HG02884 (cell line): ENCODE data around the gene KIAA1549.

Experiments
- ATAC-seq: cut with Tn5 transposase; IDR thresholded peaks from one replicate; pipeline ENCODE4 v1.9.1; 2021; ENCODE audit warnings: mild to moderate bottlenecking, moderate library complexity; ENCODE audit not compliant: unreplicated experiment

KIAA1549 gene

DNA sequence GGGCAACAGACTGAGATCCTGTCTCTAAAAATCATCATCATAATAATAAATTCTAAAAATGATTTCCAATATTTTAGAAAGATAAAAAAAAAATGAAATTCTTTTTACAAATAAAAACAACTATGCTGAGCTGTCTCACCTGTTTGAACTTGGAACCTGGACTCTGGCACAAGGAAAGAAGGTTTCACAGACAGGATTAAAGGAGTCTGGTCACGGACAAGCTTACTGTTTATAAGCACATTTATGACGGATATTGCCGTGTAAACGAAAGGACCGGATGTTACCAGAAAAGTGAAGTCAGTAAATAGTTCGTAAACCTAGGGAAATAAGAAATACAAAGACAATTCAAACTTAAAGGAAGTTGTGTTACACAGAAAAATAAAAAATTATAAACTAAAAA lies 70.2 kb downstream of the KIAA1549 start:
- ATAC-seq: no peak

DNA sequence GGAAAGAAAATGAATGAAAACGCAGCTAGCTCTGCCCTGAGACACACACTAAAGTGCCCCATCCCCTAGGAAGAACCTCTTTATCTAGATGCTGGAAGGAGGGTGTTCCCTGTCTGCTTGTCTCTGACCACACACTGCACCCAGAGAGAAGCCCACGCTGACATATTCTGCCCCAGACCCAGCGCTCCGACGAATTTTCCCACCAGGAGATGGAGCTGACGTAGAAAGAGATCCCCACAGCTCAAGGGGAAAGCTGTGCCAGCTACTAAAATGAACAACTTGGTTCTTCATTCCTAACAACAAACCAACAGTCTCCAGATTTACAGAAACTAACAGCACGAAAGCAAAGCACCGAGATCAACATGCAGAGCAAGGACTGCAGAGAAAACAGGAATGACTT lies 73.3 kb downstream of the KIAA1549 start:
- ATAC-seq: no peak

DNA sequence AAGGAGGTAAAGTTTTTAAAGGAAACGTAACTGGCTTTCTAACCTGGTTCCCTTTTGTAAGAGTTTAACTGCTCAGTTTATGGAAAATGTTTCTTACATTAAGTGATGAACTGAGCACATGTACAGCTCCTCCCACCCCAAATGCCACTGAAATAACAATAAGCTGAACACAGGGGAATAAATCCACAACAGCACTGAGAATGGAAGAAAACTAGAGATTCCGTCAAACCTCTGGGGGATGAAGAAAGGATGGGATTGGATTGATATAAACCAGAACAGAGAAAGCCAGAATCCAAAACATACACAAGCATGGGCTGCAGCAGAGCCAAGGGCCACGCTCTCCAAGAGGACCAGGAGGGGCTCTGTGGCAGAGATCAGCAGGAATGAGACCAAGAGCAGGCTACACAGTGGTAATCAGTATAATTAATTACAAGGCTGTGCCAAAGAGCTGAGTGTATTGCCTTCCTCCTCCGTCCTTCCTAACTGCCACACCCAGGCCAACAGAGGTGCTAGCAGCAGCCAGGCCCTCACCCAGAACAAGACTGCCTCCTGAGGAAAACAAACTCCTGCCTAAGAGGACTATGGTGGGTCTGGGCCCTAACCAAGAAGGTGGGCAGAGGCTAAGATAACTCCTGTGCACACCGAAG lies 73.9 kb downstream of the KIAA1549 start:
- ATAC-seq: no peak

DNA sequence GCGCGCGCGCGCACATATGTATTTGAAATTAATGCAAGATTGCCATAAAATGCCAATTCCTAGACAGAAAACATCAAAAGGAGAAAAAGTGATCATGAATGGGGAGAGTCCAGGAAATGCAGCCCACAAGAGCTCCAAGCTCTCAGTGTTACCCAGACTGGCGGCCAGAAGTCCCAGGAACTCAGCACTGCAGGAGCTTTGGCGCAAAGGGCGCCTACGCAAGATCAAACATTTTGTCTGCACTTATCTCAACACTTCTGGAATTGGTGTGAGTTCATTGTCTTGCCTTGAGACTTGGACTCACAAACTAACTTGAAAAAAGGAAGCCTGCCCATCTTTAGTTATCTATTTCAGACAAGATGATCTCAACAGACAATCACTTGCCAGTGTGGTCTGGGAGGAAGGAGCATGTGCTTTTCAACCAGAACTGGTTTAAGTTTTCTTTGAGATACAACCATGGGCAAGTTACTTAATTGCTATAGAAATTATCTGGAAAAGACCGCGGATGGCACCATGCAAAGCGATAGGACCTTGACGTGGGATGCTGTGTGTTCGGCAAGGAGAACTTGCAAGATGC lies 77.2 kb downstream of the KIAA1549 start:
- ATAC-seq: no peak

DNA sequence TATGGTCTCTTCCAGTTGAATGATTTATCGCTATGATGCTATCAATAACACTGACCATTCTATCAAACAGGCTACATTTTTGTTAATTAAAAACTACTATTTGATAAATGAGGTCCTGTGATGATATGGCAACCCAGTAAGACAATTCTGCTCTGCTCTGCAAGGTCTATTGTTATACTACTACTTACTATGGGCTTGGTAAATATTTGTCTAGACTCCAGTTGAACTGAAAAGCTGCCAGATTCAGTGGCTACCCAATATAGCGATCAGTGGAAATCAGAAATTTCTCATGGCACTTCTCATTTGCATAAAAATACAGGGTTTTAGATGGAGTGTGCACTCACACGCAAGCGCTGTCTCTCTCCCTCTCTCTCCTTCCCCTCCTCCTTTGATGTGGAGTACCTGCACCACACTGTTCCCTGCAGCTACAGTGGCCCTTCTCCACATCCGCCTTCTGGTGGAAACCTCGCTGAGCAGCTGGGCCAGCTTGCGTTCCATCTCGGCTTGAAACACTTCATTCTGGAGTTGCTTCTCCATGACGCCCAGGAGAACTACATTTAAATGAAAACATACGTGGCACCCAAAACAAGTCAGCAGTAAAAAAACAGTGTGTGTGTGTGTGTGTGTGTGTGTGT lies 77.9 kb downstream of the KIAA1549 start:
- ATAC-seq: no peak

GRCh38 chr7:138902161-138902560 lies 79.0 kb downstream of the KIAA1549 start:
- ATAC-seq: no peak

GRCh38 chr7:138900035-138900828 lies 81.0 kb downstream of the KIAA1549 start:
- no peak for ATAC-seq

DNA sequence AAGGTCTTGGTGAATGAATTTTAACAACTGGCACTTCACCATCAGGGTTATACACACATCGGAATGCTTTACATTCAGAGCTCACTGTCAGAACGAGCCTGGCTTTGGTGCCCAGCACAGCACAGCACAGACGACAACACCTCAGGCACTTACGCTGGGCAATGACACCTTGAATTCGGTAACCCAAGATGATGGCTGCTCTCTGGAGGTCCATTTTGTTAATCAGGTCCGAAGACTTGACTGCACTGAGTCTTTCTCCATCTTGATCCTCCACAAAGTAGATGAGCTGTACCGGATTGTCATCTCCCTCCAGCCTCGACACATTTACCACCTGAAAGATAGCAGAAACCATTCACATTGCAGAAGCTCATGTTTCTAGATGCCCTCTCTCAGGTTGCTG lies 82.4 kb downstream of the KIAA1549 start:
- ATAC-seq: no peak

DNA sequence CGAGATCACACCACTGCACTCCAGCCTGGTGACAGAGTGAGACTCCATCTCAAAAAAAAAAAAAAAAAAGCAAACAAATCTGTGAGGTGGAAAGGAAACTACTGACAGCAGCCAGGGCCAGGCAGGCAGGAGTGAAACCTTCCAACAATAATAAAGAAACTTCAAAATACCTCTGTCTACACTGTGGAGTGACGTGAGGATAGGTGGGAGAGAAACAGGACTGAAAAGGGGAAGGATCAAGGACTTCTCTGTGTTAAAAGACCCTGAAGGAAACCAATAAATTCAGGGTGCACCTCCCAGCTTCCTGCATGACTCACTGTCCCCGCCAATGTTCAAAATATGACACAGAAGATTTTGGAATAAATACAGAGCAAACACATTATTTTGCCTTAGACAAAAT lies 82.9 kb downstream of the KIAA1549 start:
- ATAC-seq: no peak

- no peak for ATAC-seq
These were observed 85.5 kb downstream of the KIAA1549 start for GRCh38 chr7:138895679-138896078.

- ATAC-seq: no peak
These were observed 87.9 kb downstream of the KIAA1549 start for GRCh38 chr7:138893258-138893657.

DNA sequence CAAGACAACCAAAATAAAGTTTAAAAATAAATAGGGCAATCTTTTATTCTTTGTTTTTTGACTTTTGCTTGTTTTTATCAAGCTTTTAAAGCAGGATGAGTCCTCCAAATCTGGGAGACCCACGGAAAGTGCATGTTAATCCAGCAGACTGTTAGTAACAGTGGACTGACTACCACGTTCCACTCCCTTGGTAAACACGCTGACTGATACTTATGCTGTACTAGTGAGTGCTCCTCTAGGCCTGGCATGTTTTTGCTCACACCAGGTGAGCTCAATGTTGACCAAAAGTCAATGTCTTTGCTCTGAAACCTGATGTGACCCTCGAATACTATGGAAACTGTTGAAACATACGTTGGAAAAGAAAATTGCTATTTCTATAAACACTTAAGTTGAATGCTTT lies 88.4 kb downstream of the KIAA1549 start:
- ATAC-seq: no peak

DNA sequence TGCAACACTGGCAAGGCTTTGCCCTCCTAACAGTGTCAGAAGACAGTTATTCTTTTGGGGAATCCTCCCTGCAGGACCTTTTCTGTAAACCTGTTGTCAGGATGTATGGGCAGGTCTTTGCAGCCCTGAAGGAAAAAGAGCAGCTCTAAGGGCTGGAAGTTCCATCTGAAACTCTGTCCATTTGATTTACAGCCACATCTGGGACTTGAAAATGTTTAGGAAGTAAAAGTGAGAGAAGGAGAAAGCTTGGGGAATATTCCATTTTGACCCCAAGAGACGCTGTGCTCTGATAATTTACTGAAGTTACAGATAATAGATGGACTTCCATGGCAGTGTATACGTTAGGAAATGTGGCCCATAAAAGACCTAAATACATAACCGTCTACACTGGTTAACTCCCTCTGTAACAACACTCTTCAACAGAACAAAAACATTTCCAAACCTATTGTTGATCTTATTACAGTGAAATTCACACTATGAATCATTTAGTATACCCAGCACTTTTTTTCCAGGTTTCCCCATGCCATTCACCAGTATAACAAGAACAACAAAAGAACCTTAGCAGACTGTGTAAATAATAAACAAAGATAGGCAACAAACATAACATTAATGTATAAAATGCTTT lies 89.1 kb downstream of the KIAA1549 start:
- no peak for ATAC-seq

DNA sequence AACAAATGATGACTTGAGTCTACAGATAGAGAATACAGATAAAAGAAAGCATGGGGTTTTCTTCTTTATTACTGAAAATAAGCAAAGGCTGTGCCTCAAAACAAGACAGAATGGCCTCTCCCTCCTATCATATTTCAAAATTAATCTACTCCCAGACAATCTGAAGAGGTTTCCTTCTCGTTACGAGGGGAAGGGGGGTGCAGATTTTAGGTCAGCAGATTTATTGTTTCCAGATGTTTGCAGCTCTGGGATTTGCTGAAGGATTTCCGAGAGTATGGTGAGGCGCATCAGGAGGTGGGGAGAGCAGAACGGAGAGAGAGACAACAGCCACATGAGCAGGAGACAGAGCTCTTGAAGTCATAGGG lies 89.8 kb downstream of the KIAA1549 start:
- ATAC-seq: no peak

GRCh38 chr7:138890499-138891445 lies 90.4 kb downstream of the KIAA1549 start:
- no peak for ATAC-seq

- ATAC-seq: no peak
These were observed 91.3 kb downstream of the KIAA1549 start for GRCh38 chr7:138889582-138890498.

- no peak for ATAC-seq
These were observed 93.1 kb downstream of the KIAA1549 start for GRCh38 chr7:138887872-138888656.

DNA sequence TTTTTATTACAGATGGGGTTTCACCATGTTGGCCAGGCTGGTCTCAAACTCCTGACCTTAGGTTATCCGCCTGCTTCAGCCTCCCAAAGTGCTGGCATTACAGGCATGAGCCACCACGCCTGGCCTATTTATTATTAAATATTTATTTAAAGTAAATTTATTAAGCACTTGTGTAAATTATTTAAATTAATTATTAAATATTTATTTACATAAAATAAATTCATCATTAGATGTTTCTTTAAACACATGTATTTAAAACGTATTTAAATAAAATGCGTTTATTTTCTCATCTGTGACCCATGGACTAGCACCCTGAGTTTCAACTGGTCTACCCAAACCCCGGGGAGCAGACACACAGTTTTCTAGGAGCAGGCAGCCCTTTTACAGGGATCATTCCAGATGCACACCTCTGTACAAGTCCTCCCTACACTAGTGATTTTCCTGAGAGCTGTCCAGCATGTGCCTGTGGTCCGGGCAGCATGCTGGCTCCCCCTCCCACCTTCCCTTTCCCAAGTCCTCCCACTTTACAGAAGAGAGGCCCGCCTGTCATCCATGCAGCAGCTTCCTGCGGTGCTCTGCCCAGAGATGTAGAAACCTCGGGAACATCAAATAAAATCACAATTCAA lies 94.0 kb downstream of the KIAA1549 start:
- no peak for ATAC-seq
